GM18520 (cell line): Measurements from ENCODE around the gene ARMC2.
"Not testable (repeated sequence)": the region's sequence is repeated elsewhere in the genome, so short reads cannot be mapped to it uniquely, and the experiment has no call there.

Experiments used
- ATAC-seq: cut with Tn5 transposase; IDR thresholded peaks from one replicate; pipeline ENCODE4 v1.9.1; 2021; ENCODE audit not compliant: unreplicated experiment

ARMC2 gene

DNA sequence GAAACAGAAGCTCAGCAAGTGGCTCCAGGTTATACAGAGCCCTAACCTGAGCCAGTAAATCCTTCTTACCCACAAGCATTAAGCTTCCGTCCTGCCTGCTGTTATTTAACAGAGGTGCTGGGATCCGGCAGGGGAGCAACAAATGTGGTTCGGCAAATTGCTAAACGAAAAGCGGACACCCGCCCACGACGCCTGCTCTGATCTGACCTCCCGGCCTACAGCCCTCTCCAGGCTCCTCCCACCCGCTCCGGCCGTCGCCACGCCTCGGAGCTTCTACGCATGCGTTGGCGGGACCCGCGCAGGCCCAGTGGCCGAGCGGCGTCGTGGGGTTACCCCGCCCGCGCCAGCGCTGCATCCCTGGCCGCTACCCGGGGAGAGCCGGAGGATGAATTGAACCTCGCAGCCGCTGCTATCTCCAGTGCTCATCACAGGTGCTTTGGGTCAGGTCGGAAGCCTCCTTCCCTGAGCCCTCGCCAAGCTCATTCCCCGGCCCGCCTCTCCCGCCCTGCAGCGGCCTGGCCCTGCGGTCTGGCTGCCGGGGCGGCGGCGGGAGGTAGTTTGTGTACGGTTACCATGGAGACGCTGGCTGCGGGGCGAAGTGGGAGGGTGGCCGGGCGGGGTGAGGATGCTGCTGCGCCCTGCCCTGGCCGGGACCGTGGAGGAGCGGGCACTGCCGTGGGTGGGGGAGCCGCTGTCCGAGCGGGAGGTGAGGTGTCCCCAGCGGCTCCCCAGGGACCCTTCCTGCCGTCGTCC, at the start of gene ARMC2:
ARMC2 (plus strand) TSS at position 307 of the 753 bp plus-strand sequence. CDS start 5,846 bp downstream, outside the sequence.
- ATAC-seq, result peak; percentile 86

GRCh38 chr6:108798670-108799353, 49.4 kb upstream of the ARMC2 start:
- ATAC-seq, result no peak

DNA sequence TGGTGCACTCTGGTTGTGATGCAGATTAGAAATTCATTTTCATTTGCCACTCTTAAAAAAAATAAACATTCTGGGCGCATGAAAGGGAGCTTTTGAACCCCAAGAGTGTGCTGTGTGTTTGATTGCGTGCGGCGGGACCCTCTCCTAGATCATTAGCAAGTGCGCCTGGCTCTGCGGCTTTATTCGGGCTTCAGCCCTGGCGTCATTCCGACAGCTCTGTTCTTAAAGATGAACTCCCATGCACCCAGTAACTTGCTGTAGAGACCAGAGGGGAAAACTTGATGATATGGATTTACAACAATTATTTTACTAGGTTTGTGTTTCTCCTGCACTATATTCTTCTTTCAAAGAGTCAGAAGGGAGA, 48.9 kb upstream of the ARMC2 start:
- no peak for ATAC-seq

DNA sequence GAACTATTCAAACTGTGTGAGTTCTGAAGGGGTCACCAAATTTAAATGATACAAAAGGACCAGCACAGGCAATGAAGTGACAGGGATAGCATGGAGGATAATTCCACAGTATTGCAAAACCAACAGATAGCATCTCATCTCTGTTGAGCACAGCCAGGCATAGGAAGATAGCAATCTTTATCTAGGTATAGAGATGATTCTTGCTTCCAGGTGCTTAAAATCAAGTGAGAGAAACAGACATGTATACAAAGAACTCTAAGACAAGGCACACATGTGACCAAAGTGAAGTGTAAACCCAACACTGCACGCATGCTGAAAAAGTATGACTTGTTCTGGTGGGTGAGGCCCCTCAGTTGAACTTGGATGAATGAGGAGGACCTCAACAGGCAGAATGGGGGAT, 48.4 kb upstream of the ARMC2 start:
- no peak for ATAC-seq

DNA sequence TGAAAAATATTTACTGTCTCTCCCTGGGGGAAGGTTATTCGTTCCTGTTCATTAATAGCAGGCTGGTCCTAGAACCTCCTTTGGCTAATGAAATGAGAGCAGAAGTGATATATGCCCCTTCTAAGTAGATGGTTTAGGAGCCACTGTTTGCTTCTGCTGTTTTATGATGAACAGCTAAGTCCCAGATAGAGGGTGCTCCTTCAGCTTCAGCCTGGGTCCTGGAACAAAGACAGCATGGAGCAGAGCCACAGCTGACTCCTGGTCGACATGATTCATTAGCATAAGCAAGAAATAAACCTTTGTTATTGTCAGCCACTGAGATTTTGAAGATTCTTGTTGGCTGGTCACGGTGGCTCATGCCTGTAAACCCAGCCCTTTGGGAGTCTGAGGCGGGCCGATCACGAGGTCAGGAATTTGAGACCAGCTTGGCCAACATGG, 47.8 kb upstream of the ARMC2 start:
- ATAC-seq, result no peak

DNA sequence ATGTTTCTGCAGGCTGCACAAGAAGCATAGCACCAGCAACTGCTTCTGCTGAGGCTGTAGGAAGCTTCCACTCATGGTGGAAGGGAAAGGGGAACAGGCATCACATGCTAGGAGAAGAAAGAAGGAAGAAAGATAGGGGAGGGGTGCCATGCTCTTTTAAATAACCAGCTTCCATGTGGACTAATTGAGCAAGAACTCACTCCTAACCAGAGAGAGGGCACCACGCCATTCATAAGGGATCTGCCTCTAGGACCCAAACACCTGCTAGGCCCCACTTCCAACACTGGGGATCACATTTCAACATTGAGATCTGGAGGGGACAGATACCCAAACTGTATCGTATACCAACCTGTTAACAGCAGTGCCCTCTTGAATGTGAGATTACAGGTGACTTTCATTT, 46.9 kb upstream of the ARMC2 start:
- ATAC-seq, result no peak

DNA sequence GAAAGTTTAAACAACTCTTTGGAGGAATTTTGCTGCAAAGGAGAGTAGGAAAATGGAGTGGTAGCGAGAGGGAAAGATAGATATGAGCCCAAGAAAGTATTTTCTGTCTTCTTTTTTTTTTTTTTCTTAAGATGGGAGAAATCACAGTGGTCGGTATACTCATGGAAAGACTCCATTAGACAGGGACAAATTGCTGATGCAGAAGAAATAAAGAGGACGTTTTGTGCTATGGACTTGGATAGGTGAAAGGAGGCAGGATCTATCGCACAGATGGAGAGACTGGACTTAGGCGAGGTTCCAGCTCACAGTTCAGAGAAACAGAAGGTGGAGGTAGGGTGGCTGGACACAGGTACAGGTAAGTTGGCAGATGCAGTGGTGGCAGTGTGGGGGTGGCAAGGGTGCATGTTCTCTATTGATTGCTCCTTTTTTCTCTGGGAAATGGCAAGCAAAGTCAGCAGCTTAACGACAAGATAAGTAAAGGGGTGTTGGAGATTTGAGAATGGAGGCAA, 44.2 kb upstream of the ARMC2 start:
- no peak for ATAC-seq

- ATAC-seq, result no peak
Observed at GRCh38 chr6:108804956-108805355, 43.3 kb upstream of the ARMC2 start.

- ATAC-seq, result peak; percentile 76
Observed at GRCh38 chr6:108805611-108806167, 42.5 kb upstream of the ARMC2 start.

DNA sequence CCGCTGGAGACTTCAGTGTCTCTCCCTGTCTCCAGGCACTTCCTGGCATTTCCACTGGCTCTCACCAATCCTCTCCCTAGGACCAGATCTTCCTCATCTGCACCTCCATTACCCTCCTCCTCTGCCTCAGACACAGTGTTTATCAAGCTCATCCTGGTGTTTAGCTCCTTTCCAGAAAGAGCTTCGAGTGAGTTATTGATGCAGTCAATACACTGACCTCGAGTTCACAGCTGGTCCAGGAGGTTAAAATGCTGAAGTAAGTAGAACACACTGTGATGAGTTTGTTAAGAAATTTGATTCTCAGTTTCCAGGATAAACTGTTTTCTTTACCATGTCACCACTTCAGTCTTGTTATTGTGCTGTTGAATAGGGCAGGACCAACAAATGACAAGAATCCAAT, 42.1 kb upstream of the ARMC2 start:
- no peak for ATAC-seq

GRCh38 chr6:108806665-108807064, 41.6 kb upstream of the ARMC2 start:
- no peak for ATAC-seq

DNA sequence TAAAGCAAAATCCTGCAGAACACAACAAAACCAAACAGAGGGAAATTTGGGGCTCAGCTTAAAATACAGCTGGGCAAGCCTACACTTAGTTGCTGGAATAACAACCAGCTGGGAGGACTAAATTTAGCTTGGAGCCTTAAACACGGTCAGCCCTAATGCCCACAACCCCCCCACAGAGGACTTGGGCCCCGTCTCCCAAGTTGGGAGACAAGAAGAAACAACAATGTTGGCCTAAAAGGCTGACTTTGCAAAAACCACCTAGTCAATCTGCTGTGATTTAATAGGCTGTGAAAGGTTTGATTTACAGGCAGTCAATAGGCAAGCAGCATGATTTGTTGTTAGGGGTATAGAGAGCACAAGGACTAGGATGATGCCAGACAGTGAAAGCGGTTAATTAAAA, 40.3 kb upstream of the ARMC2 start:
- ATAC-seq, result no peak

DNA sequence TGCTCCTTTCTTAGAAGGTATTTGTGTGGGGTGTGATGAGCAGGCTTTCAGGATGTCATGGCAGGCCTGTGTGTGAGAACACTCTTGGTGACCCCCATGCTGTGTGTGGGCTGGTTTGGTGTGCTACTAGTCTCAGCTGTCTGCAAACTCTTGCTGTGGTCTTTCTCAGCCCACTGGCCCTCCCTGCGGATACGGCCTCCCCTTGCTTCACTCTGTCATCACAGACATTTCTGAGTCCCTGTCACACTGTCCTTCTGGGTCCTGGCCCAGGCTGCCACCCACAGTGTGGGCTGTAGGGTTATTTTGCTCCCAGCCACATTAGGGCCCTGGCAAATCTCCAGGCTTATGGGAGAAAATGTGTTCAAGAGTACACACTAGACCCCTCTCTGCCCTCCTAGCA, 39.0 kb upstream of the ARMC2 start:
- no peak for ATAC-seq

GRCh38 chr6:108810057-108810643, 38.1 kb upstream of the ARMC2 start:
- ATAC-seq, result no peak

- ATAC-seq, result no peak
Observed at GRCh38 chr6:108811490-108811889, 36.7 kb upstream of the ARMC2 start.

DNA sequence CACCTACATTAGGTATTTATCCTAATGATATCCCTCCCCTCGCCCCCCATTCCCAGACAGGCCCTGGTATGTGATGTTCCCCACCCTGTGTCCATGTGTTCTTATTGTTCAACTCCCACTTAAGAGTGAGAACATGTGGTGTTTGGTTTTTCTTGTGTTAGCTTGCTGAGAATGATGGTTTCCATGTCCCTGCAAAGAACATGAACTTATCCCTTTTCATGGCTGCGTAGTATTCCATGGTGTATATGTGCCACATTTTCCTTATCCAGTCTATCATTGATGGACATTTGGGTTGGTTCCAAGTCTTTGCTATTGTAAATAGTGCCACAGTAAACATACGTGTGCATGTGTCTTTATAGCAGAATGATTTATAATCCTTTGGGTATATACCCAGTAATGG, 35.0 kb upstream of the ARMC2 start:
- ATAC-seq, result not testable (repeated sequence)

- ATAC-seq, result not testable (repeated sequence)
Observed at GRCh38 chr6:108817276-108817675, 30.9 kb upstream of the ARMC2 start.

- ATAC-seq, result no peak
Observed at GRCh38 chr6:108820006-108820405, 28.2 kb upstream of the ARMC2 start.

DNA sequence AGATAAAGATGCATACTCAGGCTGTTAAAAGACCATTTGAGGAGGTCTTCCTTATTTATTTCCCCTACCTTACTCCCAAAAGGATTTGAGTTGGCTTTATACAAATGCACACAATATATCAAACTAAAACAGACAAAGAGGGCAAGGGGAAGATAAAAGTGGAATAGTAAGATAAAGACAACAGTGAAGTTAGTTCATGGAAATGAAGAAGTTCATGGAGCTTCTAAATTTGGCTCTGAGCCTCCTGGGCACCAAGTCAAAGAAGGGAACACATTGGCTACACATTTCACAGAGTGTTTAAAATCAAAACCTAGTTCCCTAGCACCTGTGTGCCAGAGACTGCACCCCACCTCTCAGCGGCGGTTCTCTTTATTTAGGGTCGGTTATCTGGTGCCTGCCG, 25.8 kb upstream of the ARMC2 start:
- ATAC-seq, result no peak

GRCh38 chr6:108825326-108825725, 22.9 kb upstream of the ARMC2 start:
- no peak for ATAC-seq

DNA sequence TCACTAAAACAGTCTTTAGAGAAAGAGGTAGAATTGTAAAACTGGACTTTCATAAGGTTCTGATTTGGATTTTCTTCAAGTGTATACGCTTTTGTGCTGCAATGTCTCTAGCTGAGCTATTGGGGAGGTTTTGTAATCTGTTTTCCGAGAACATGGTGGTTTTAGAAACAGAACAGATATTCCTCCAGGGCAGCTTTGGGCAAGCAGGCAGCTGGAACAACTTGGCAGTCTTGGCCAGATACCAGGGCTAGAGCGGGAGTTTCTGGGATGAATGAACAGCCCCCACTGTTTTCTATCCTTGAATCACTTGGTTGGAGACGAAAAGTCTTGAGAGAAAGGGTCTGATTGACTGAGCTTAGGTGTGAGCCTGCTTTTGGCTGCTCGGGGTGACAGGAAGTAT, 17.1 kb upstream of the ARMC2 start:
- no peak for ATAC-seq

DNA sequence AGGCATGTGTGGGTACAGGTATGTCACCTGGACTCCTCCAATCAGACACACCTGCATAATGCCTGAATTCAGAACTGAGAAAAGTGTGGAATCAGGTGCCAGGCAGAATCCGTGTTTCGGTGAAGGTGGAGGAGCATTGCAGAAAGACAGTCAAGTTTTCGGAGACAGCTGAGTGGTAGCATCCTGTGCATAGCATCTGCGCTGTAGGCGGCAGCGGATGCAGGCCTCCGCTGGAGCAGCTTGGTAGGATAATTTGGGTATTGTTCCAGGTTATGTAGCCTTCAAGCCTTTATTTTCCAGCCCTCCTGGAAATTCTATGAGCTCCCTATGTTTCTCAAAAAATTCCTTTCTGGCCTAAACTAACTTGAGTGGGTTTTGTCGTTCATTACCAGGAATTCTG, 15.5 kb upstream of the ARMC2 start:
- ATAC-seq, result no peak
